Sigmoid colon (tissue), 3 donors: ENCODE data around the gene ZNF407.

ENCODE experiments used
- POLR2A ChIP-seq, 2 donors: fragments of 450-650 bp; IDR thresholded peaks; one replicate each; pipeline ENCODE4 v1.6.1; 2016; ENCODE audit warnings: antibody characterized with exemption in 2 of 2, mild to moderate bottlenecking in 2 of 2, moderate library complexity in 2 of 2
- TF ChIP-seq, protein P1 (sequence below), 4 experiments: fragments of 450-650 bp in 3 of 4; fragments of 200-600 bp in 1 of 4; IDR thresholded peaks; one replicate each; pipeline ENCODE4 v1.5.1; 2016 to 2019; ENCODE audit warnings: antibody characterized with exemption in 4 of 4, mild to moderate bottlenecking in 3 of 4, moderate library complexity in 2 of 4

GRCh38 chr18:74733598-74733997, 135.9 kb downstream of the ZNF407 start:
- TF ChIP-seq, protein P1, sequence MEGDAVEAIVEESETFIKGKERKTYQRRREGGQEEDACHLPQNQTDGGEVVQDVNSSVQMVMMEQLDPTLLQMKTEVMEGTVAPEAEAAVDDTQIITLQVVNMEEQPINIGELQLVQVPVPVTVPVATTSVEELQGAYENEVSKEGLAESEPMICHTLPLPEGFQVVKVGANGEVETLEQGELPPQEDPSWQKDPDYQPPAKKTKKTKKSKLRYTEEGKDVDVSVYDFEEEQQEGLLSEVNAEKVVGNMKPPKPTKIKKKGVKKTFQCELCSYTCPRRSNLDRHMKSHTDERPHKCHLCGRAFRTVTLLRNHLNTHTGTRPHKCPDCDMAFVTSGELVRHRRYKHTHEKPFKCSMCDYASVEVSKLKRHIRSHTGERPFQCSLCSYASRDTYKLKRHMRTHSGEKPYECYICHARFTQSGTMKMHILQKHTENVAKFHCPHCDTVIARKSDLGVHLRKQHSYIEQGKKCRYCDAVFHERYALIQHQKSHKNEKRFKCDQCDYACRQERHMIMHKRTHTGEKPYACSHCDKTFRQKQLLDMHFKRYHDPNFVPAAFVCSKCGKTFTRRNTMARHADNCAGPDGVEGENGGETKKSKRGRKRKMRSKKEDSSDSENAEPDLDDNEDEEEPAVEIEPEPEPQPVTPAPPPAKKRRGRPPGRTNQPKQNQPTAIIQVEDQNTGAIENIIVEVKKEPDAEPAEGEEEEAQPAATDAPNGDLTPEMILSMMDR (IDR thresholded peaks at IDR 0.05): no peak
- no peak for TF ChIP-seq POLR2A (IDR thresholded peaks at IDR 0.05)
